Measurements from ENCODE around the gene TIPARP.
"Not testable (repeated sequence)": the region's sequence is repeated elsewhere in the genome, so short reads cannot be mapped to it uniquely, and the experiment has no call there.

The TIPARP gene

DNA sequence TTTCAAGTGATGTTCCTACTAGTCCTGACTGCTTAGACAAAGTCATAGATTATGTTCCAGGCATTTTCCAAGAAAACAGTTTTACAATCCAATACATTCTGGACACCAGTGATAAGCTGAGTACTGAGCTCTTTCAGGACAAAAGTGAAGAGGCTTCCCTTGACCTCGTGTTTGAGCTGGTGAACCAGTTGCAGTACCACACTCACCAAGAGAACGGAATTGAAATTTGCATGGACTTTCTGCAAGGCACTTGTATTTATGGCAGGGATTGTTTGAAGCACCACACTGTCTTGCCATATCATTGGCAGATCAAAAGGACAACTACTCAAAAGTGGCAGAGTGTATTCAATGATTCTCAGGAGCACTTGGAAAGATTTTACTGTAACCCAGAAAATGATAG, 3.8 kb downstream of the TIPARP start:
- no peak for DNase-seq

DNA sequence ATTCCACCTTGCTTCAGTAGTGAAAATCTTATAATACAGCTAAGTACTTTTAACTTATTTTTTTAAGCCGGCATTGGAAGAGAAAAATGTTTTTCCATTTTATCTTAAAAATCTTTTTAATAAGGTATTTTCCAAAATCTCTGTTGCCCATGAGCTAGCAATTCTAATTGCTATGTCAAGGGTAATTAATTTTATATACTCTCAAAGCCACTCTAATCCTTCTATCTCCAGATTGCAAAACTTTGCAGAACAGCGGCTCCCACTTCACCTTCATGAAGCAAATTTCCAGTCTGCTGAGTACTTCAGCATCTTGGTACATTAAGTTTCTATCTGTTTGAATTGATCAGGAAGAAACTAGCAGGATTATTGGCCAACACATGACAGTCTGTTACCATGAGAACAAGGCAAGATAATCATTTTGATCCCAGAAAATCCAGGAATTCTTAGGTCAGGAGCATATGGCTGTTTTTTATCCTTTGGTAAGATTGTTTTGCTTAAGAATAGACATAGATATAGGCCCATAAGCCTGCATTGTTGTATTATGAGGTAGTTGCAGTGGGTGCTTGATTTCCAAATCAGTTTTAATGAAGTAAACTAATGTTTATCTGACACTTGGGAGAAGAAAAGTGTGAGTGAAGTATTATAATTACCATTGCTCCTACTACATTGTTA, 6.0 kb downstream of the TIPARP start:
- no peak for DNase-seq

DNA sequence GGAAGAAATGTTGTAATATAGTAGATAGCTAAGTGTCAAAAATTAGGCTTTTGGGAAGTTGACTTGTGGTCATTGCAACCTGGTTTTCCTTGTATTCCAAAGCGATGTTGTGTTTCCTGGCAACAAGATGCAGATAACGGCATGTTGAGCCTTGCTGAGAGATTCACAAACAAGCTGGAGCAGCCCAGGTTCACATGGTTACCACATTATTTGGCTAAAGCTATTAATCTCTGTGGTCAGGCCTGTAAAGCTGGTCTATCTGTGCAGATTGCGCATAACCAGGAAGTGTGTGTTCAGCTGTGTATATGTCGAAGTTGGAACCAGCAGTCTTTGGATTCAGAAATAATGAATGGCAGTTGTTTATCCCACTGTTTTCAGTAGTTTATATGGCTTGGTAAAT, 6.6 kb downstream of the TIPARP start:
- DNase-seq = peak; percentile 82

DNA sequence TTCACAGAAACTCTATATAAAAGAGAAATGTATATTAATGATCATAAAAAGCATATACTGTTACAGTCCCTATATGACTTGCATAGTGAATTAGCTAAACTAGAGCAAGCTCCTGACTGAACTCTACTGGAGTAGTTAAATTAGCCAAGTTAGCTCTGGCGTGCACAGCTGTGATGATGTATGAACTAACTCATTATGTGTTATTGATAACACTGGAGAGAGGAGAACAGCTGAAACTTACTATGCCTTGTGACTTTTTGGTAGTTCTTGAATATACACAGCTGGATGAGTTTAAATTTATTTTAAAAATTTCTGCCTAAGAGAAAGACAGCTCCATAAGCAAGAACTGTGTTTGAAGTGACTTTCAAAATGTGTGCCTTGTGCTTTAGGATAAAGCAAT, 8.1 kb downstream of the TIPARP start:
- DNase-seq = no peak

DNA sequence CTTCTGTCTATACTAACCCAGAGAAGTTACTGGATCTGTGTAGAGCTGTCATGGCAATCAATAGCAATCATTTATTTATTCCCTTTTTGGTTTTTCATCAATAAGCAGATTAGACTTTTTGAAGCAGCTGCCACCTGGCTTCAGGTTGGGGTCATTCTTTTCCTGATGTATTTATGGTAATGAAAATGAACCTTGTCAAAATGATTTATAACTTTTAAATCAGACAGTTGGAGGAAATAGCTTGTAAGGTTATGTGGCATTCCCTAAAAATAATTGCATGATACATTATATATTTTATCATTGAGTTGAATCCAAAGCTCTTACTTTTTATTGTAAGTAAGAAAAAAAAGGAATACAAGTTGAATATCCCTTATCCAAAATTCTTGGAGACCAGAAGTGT, 8.6 kb downstream of the TIPARP start:
- peak; percentile 25 for DNase-seq

DNA sequence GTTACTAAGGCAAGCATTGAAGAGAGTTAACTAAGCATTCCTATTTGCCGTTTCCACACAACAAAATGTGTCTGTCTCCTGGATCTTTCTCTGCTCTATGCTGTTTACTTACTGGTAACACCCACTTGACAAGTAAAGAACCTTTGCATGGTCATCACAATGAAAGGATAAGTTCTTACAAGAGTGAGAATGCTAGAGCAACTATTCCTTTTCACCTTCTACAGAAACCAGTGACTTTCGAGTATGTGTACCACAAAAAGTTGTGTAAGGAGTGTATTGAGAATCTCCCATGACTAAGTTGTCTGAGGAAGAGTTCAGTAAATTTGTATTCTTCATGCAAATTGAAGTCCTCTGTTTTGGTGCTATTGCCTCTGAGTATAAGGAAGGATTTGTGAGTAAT, 10.8 kb downstream of the TIPARP start:
- DNase-seq = no peak

DNA sequence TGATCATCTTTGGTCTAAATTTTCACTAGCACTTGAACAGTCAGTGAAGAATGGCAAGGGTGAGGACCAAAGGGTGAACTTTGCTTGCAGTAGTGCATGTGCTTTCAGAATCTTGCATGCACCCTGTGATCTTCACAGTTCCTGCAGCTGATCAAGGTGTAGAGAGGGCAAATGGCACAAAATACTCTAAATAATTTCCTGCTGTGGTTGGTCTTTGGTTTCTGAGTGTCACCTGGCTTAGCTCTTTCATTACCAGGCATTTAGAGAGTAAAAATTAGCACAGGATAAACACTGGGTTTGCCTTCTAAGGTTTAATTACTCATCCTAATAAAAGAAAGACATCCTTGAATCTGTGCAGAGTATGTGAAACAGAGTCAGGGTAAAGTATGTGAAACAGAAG, 11.4 kb downstream of the TIPARP start:
- DNase-seq = peak; percentile 41

DNA sequence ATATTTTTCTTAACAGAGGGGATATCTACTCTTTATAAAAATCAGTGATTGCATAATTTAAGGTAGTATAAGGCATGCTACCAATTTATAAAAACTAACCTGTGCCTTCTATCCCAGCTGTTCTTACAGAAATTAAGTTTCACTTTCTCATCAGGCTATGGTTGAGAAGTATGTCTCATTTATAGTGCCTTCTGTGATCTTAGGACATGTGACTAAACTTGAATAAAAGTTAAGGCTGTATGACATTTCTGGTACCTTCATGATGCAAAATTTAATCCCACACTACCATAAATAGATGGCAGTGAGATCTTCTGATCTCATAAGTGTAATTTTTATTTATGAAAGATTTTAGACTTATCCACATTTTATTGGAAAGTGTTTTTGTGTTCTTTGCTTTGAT, 12.6 kb downstream of the TIPARP start:
- DNase-seq = no peak

DNA sequence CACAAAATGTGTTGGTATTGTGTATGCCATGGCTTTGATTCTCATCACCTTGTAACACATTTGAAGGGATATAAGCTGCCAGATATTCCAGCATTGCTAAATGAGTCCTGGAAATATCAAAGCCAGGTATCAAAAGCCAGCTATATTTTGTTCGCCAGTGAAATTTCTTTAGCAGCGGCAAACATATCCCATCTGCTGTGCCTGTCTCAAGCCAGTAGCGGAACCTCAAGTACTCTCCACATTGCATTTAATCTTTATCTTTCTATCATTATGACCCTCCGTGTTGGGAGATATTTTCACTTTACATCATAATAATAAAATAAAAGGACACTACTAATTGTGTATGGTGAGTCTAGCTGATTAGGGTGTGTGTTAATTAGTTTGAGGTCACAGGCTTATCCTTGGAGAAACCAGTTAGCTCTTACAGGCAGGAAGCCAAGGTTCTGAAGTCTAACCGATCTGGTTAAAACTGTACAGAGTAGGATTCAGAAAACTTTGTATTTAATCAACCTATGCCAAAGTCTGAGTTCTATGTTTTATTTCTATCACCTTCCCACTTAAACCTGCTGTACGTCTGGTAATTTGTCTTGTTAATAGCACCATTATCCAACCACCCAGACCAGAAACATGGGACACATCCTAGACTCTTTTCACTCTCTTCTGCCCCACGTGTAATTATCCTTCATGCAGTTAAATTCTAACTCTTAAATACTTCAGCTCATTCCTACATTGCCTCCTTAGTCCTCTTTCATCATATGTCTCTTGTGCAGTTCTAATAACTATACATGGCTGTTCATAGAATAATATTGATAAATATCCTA, 14.5 kb downstream of the TIPARP start:
- no peak for DNase-seq

DNA sequence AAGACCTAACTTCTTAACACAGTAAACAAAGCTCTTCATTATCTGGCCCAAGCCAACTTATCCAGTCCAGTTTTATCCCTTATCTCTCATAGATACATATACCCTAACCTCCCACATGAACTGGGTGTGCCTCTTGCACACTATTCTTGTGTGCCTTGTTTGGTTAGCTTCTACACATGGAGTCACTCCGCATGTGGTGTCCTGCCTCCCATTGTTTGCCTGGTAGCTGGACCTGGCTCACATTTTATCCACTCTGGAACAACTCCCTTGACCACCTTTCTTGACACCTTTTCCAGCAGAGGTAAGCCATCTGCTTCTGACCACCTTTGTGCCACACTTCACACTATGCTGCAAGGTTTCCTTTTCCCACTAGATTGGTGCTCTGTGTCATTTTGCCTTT, 15.2 kb downstream of the TIPARP start:
- DNase-seq = no peak

DNA sequence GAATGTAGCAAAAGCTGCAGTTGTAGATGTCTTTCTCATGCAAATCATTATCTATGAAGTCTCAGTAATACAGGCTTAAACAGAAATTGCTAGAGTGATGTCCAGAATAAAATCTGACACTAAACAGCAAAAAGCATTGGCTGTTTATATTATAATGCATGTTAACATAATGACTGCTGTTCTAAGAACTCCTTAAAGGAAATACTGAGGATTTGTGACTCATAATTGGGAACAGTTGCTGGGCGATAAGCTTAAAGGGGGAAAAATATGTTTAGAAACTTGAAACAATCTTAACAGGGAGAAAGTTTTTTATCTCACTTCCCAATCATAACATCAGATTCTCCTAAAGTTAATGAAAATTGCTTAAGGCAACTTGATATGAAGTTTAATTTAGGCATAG, 17.5 kb downstream of the TIPARP start:
- DNase-seq = no peak

DNA sequence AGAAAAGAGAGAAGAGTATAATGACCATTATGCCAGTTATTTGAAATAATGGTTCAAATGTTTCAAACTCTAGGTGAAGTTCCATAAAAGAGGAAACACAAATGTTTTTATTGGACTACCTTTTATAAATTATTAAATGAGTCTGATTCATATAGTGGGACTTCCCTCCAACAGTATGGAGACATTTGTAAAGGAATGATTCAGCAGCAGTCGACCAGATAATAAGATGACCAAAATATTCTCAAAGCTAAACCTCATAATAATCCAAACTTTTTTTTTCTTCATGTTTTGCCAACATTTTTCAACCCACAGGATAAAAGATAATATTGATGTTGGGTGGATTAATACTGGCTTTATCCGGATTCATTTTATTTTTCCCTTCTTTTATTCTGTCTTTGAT, 18.8 kb downstream of the TIPARP start:
- DNase-seq = no peak

DNA sequence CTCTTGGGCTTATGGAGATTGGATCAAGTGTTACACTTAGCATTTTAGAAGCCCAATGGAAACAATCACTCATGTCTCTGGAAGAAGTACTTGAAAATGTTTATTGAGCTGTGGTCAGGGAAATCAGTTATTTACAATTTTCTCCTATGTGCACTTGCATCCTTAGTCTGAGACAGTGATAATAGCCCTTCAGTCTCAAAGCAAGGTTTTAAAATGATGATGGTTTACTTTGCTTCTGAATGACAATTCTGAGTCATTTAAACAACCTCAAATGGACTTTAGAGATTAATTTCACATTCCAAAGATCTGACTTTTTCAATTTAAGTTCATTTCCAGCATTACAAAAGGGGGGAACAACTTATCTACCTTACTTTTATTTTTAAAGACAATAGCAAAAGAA, 20.1 kb downstream of the TIPARP start:
- no peak for DNase-seq

DNA sequence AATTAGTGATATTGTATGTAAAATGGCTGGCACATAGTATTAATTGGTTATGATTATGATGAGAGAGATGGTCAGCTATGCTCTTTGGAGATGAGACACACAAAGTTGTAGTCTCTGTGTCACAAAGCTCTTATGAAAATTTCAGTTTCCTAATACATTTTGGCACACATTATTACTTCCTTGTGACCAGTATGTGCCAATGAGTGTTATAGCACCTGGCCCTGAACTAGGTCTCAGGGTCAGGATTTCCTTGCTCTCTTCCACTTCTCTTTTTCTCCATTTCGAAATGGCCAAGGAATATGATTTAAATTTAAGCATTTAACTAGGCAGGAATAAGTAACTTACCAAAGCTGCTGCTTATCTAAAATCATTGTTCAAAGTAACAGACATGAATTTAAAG, 28.0 kb downstream of the TIPARP start:
- no peak for DNase-seq

DNA sequence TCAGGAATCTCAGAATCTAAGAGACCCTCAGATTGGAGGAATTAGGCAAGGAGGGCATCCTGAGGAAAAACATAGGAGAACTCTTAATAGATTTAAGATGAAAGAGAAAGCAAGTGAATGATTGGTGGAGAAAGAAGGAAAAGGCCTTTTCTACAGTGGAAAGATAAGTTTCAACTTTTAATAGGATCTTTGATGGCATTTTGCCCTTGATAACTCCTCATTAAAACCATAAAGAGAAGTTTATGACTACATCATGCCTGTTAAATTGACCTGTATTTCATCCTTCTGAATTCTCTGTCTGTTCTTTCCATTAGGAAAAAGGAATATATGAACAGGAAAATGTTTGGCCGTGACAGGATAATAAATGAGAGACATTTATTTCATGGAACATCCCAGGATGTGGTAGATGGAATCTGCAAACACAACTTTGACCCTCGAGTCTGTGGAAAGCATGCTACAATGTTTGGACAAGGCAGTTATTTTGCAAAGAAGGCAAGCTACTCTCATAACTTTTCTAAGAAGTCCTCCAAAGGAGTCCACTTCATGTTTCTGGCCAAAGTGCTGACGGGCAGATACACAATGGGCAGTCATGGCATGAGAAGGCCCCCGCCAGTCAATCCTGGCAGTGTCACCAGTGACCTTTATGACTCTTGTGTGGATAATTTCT, 30.1 kb downstream of the TIPARP start:
- DNase-seq = no peak

DNA sequence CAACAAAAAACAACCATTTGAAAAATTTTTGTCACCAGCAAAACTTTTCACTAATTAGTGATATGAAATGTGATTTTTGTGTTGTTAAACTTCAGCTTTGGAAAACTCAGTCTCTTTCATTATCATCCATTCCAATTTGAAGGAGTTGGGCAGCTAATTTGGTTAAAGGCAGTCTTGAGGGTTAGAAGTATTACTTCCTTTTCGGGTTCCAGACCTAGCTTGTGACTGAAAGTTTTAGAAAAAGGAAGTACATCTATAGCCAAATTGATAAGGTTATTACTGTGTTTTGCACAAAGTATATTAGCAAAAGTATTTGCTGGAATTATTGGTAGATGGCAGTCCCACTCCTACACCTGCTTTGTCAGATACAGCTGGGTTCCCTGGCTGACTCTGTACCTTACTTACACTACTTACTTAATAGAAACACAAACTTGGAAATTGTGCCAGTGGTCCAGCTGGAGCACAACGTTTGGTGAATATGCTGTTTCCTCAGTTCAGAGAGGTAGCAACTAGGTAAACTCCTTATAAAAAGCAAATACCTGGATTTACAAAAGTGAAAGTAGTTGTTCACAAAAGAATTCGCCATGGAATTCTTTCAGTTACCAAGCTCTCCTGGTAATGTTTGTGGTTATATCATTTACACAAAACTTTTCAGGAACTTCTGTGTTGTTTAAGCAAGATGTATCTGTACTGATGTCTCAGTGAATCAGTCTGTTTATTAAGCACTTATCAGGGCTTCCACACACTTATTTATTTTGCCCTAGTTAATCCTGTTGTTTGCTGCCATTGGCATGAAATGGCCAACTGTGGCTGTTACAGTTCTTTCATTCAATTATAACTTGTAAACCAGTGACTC, 31.6 kb downstream of the TIPARP start:
- no peak for DNase-seq

DNA sequence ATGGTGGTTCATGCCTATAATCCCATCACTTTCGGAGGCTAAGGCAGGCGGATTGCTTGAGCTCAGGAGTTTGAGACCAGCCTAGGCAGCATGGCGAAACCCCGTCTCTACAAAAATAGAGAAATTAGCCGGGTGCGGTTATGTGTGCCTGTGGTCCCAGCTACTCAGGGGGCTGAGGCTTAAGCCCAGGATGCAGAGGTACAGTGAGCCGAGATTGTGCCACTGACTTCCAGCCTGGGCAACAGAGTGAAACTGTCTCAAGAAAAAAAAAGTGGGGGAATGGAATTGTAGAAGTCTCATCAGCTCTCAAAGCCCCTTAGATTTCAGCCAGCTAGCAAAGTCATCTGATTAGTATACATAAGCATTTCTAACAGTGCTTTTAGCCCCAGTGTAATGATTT, 33.2 kb downstream of the TIPARP start:
- DNase-seq = no peak

DNA sequence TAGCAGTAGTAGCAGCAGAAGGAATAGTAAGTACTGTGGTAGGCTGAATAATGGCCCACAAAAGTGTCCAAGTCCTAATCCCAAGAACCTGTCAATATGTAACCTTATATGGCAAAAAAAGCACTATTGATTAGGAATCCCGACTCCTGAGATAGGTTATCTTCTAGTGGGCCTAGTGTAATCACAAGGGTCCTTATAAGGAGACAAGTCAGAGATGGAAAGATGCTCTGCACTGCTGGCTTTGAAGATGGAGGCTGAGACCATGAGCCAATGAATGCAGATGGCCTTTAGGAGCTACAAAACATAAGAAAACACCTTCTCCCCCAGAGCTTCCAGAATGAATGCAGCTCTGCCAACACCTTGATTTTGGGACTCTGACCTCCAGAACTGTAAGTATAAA, 36.0 kb downstream of the TIPARP start:
- DNase-seq = no peak

DNA sequence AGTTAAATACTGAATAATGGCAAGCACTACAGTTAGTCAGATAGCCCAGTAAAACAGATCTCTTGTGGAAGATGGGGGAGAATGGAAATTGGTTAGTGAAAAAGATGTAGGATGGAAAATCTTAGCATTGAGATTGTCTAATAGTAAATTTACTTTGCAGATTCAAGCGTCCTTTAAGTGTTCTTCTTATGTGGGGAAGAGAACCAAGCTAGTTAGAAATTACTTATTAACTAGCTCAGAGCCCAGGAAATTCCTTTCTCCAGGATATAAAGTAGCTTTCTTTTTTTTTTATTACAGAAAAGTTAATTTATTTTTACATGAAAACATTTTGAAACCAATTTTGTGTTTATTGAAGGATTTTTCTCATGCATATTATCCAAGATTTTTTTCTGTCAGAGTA, 36.7 kb downstream of the TIPARP start:
- DNase-seq = no peak

DNA sequence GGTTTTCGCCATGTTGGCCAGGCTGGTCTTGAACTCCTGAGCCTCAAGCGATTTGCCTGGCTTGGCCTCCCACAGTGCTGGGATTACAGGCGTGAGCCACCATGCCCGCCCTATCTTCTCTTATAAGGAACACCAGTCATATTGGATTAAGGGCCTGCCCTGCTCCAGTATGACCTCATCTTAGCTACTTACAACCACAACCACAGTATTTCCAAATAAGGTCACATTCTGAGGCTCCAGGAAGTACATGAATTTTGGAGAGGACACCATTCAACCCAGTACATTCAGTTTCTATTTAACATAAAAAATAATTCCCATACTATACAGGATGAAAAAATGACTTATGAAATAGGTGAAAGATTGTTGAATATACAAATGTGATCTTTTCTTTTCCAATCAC, 37.6 kb downstream of the TIPARP start:
- DNase-seq = not testable (repeated sequence)

DNA sequence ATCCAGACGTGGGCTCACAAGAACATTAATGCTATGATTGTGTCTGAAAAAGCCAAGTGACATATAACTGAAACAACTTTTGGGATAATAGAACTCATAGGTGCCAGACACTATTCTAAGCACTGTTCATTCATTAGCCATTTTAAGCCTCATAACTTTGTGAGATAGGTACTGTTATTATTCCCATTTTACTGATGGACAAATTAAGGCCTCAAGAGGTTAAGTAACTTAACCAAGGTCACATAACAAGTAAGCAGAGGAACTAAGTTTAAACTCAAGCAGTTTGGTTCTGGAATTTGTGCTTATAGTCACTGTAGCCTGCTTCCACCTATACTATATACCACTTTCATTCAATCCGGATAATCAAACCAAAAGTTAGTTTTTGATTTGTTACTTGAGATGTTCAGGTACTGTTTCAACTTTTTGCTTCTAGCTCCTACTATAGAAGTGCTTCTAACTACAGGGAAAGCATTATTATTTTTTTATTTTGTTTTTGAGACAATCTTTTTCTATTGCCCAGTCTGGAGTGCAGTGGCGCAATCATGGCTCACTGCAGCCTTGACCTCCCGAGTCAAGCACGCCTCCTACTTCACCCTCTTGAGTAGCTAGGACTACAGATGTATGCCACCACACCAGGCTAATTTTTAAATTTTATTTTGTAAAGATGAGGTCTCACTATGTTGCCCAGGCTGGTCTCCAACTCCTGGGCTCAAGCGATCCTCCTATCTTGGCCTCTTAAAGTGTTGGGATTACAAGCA, 41.9 kb downstream of the TIPARP start:
- no peak for DNase-seq

DNA sequence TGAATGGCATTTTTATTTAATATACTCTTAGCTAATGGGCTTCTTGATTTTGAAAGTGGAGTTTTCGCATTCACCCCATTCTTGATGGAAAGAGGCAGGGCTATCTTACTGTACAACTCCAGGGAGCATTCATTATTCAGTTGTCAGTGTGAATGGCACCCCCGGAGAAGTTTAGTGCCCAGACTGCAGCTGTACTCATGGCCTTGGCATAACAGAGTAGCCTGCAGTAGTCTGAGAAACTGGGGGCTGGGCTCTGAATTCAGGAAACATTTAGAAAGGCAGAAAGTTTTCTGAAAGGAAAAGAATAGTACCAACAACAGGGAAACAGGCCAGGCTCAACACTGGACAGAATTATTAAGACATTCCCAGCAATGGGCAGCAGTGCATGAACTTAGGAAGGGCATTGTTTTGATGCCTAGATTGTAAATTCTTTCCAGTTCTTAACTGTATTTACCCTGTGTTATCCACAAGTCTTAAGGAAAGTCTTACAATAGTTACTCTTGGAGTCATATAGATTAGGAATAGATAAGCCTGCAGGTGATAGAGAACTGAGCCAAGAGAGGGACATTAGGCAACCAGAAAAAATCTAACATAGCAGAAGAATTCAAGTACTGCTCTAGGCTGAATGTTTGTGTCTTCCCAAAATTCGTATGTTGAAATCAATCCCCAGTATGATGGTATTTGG, 44.4 kb downstream of the TIPARP start:
- DNase-seq = no peak
